ENCODE data around the gene SAMD14. TPM values are rescaled to one million over a fixed set of nuclear protein-coding genes. Genes with fewer than 3 reads are reported as not detected.

SAMD14 gene
- total RNA-seq, 3 donors from 2014 or later = 0.52 to 2.6 (median 1.2) TPM

DNA sequence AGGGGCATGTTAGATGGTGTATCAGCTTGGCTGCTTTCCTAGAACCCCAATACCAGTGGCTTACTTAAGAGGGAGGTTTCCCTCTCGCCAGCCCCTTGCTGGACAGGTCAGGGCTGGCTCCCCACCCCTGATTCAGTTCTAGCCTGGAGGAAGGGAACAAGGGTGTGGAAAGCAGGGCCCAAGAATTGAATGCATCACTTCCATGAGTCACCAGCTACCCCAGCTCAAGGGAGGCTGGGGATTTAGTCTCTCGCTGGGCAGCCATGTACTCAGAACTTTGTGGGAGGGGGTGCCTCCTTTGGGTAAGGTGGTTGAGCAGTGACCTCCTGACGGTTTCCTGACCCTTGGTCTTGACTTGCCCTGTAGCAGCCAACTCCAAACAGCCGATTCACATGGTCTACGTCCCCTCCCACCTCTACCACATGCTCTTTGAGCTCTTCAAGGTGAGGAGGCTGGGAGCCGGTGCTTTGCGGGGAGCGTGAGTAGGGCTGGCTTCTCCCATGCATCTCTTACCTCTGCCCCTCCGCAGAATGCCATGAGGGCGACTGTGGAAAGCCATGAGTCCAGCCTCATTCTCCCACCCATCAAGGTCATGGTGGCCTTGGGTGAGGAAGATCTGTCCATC lies 22.1 kb downstream of the SAMD14 start:
- DNase-seq (no peak), ATAC-seq (no peak)
- TF ChIP-seq, protein P1, sequence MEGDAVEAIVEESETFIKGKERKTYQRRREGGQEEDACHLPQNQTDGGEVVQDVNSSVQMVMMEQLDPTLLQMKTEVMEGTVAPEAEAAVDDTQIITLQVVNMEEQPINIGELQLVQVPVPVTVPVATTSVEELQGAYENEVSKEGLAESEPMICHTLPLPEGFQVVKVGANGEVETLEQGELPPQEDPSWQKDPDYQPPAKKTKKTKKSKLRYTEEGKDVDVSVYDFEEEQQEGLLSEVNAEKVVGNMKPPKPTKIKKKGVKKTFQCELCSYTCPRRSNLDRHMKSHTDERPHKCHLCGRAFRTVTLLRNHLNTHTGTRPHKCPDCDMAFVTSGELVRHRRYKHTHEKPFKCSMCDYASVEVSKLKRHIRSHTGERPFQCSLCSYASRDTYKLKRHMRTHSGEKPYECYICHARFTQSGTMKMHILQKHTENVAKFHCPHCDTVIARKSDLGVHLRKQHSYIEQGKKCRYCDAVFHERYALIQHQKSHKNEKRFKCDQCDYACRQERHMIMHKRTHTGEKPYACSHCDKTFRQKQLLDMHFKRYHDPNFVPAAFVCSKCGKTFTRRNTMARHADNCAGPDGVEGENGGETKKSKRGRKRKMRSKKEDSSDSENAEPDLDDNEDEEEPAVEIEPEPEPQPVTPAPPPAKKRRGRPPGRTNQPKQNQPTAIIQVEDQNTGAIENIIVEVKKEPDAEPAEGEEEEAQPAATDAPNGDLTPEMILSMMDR (IDR thresholded peaks at IDR 0.05) = no peak
- Histone ChIP-seq H3K9me3 (no peaks in the 10 kb centered on the region), H3K4me3 (no peak overlapping the region), H3K36me3 (ENCODE audit: low read depth) (no peaks in the 10 kb centered on the region), H3K4me1 (ENCODE audit: low read depth) (peaks cover 9% of the 10 kb centered on the region)
- intact Hi-C loops (cut with DNase I, micrococcal nuclease) = no loop called here

GRCh38 chr17:50106393-50107131 lies 23.4 kb downstream of the SAMD14 start:
- no peak for ATAC-seq
- intact Hi-C loops (cut with DNase I, micrococcal nuclease) = no loop called here
- peaks cover 11% of the 10 kb centered on the region for H3K4me1 ChIP-seq (ENCODE audit: low read depth)
- H3K9me3 ChIP-seq = no peaks in the 10 kb centered on the region
- no peak for DNase-seq
- no peaks in the 10 kb centered on the region for H3K36me3 ChIP-seq (ENCODE audit: low read depth)
- TF ChIP-seq, protein P1 (IDR thresholded peaks at IDR 0.05) = no peak
- H3K4me3 ChIP-seq = no peak overlapping the region

GRCh38 chr17:50105811-50106210 lies 24.1 kb downstream of the SAMD14 start:
- Histone ChIP-seq H3K9me3 (no peaks in the 10 kb centered on the region), H3K36me3 (ENCODE audit: low read depth) (no peaks in the 10 kb centered on the region), H3K4me1 (ENCODE audit: low read depth) (peaks cover 18% of the 10 kb centered on the region), H3K4me3 (no peak overlapping the region)
- intact Hi-C loops (cut with DNase I, micrococcal nuclease) = no loop called here
- DNase-seq (no peak), ATAC-seq (no peak)
- TF ChIP-seq, protein P1 (IDR thresholded peaks at IDR 0.05) = no peak

DNA sequence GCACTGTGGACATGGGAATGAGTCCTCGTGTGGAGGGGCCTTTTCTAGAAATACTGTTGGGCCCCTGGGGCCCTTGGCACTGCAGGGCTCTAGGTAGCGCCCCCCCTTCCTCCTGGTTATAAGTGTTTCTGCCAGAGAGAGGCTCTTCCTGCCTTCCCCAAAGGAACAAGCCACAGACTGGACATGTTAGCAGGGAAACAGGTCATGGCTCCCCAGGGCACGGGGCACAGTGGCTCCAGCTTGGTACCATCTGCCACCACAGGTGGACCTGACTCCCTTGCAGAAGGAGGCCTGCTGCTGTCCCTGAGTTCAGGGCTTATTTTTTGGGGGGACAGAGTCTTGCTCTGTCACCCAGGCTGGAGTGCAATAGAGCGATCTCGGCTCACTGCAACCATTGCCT lies 26.0 kb downstream of the SAMD14 start:
- Histone ChIP-seq H3K4me3 (no peak overlapping the region), H3K36me3 (ENCODE audit: low read depth) (no peaks in the 10 kb centered on the region), H3K4me1 (ENCODE audit: low read depth) (peaks cover 34% of the 10 kb centered on the region), H3K9me3 (no peaks in the 10 kb centered on the region)
- intact Hi-C loops (cut with DNase I, micrococcal nuclease) = no loop called here
- DNase-seq (no peak), ATAC-seq (no peak)
- TF ChIP-seq, protein P1 (IDR thresholded peaks at IDR 0.05) = no peak

DNA sequence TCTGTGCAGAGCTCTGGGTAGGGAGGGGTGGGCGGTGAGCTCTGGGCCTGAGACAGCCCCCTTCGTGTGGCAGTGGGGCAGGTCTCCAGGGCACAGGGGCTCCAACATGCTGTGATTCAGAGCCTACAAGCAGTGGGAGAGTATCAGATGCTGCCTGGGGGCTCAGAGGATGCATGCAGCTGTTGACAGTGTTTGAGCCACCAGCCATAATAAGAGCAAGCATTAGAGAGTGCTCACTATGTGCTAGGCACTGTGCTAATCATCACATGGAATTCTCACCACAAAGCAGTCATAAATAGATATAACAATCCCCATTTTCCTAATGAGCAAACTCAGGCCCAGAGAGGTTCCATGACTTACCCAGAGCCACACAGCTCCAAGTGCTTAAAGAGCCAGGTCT lies 26.7 kb downstream of the SAMD14 start:
- ATAC-seq (no peak), DNase-seq (no peak)
- H3K4me3 ChIP-seq = no peak overlapping the region
- intact Hi-C loops (cut with DNase I, micrococcal nuclease) = no loop called here
- no peaks in the 10 kb centered on the region for H3K36me3 ChIP-seq (ENCODE audit: low read depth)
- peaks cover 40% of the 10 kb centered on the region for H3K4me1 ChIP-seq (ENCODE audit: low read depth)
- H3K9me3 ChIP-seq = no peaks in the 10 kb centered on the region
- TF ChIP-seq, protein P1 (IDR thresholded peaks at IDR 0.05) = no peak
